ENCODE results near the gene TNFRSF19.

Gene TNFRSF19

GRCh38 chr13:23575632-23576031 is 5.4 kb downstream of the TNFRSF19 start:
- no peak for TF ChIP-seq CTCF (IDR thresholded peaks at IDR 0.05; ENCODE audit: poor library complexity, severe bottlenecking)
- no peak overlapping the region for H3K27ac ChIP-seq (ENCODE audit: poor library complexity, severe bottlenecking)
- DNase-seq (ENCODE audit: low spot score), result no peak
- H3K4me3 ChIP-seq (ENCODE audit: severe bottlenecking), result no peak overlapping the region
- H3K9me3 ChIP-seq (ENCODE audit: severe bottlenecking), result no peaks in the 10 kb centered on the region
- H3K36me3 ChIP-seq (ENCODE audit: low read depth), result no peaks in the 10 kb centered on the region
- no peak for ATAC-seq (ENCODE audit: low read depth)
- H3K27me3 ChIP-seq (ENCODE audit: insufficient read depth, poor library complexity, severe bottlenecking), result no peaks in the 10 kb centered on the region
- H3K4me1 ChIP-seq (ENCODE audit: insufficient read depth, poor library complexity, severe bottlenecking), result no peaks in the 10 kb centered on the region

GRCh38 chr13:23578411-23579071 is 8.3 kb downstream of the TNFRSF19 start:
- Histone ChIP-seq H3K4me1 (ENCODE audit: insufficient read depth, poor library complexity, severe bottlenecking) (no peaks in the 10 kb centered on the region), H3K36me3 (ENCODE audit: low read depth) (no peaks in the 10 kb centered on the region), H3K27ac (ENCODE audit: poor library complexity, severe bottlenecking) (no peak overlapping the region), H3K4me3 (ENCODE audit: severe bottlenecking) (peak overlapping the region; percentile 70), H3K9me3 (ENCODE audit: severe bottlenecking) (no peaks in the 10 kb centered on the region), H3K27me3 (ENCODE audit: insufficient read depth, poor library complexity, severe bottlenecking) (no peaks in the 10 kb centered on the region)
- TF ChIP-seq CTCF (IDR thresholded peaks at IDR 0.05; ENCODE audit: poor library complexity, severe bottlenecking), result peak; percentile 76
- peak; percentile 71 for ATAC-seq (ENCODE audit: low read depth)
- DNase-seq (ENCODE audit: low spot score), result peak; percentile 71

GRCh38 chr13:23579072-23579895 is 9.1 kb downstream of the TNFRSF19 start:
- peak; percentile 53 for TF ChIP-seq CTCF (IDR thresholded peaks at IDR 0.05; ENCODE audit: poor library complexity, severe bottlenecking)
- no peaks in the 10 kb centered on the region for H3K4me1 ChIP-seq (ENCODE audit: insufficient read depth, poor library complexity, severe bottlenecking)
- DNase-seq (ENCODE audit: low spot score) (peak; percentile 77), ATAC-seq (ENCODE audit: low read depth) (peak; percentile 94)
- H3K27ac ChIP-seq (ENCODE audit: poor library complexity, severe bottlenecking), result no peak overlapping the region
- no peaks in the 10 kb centered on the region for H3K36me3 ChIP-seq (ENCODE audit: low read depth)
- H3K9me3 ChIP-seq (ENCODE audit: severe bottlenecking), result no peaks in the 10 kb centered on the region
- H3K27me3 ChIP-seq (ENCODE audit: insufficient read depth, poor library complexity, severe bottlenecking), result no peaks in the 10 kb centered on the region
- peak overlapping the region; percentile 70 for H3K4me3 ChIP-seq (ENCODE audit: severe bottlenecking)

- Histone ChIP-seq H3K9me3 (ENCODE audit: severe bottlenecking) (no peaks in the 10 kb centered on the region), H3K4me3 (ENCODE audit: severe bottlenecking) (peak overlapping the region; percentile 70), H3K4me1 (ENCODE audit: insufficient read depth, poor library complexity, severe bottlenecking) (no peaks in the 10 kb centered on the region), H3K27me3 (ENCODE audit: insufficient read depth, poor library complexity, severe bottlenecking) (no peaks in the 10 kb centered on the region), H3K27ac (ENCODE audit: poor library complexity, severe bottlenecking) (no peak overlapping the region), H3K36me3 (ENCODE audit: low read depth) (no peaks in the 10 kb centered on the region)
- peak; percentile 12 for ATAC-seq (ENCODE audit: low read depth)
- DNase-seq (ENCODE audit: low spot score), result no peak
- no peak for TF ChIP-seq CTCF (IDR thresholded peaks at IDR 0.05; ENCODE audit: poor library complexity, severe bottlenecking)
Observed at GRCh38 chr13:23579896-23580683, 9.9 kb downstream of the TNFRSF19 start.
